ENCODE results near the gene SYNGR3.
A peak's percentile ranks its signal among the peaks of the same experiment; 100 is the strongest.

The SYNGR3 gene

DNA sequence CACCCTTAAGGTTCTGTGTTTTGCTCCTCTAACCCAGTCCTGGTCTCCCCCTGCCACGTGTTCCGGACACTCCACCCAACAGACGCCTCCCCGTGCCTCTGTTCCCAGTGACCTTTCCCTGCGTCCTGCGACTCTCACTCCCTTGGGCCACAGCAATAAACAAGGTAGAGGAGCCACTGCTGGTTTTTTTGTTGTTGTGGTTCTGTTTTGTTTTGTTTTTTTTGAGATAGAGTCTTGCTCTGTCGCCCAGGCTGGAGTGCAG is 26.1 kb downstream of the SYNGR3 start:
- no peak for FAIRE-seq
- no peak for DNase-seq (ENCODE audit: insufficient read length, low spot score)
- TF ChIP-seq PAX5 (IDR thresholded peaks at IDR 0.05; ENCODE audit: insufficient read depth, low read length, severe bottlenecking) (no peak), TAF1 (IDR thresholded peaks at IDR 0.05; ENCODE audit: low read depth, low read length) (no peak), POLR2AphosphoS5 (IDR thresholded peaks at IDR 0.05; ENCODE audit: low read depth, low read length) (no peak), SPI1 (IDR thresholded peaks at IDR 0.05; ENCODE audit: low read depth, low read length) (no peak), POU2F2 (IDR thresholded peaks at IDR 0.05; ENCODE audit: low read depth, low read length) (no peak), POLR2A (IDR thresholded peaks at IDR 0.05; ENCODE audit: low read depth, low read length) (no peak)

DNA sequence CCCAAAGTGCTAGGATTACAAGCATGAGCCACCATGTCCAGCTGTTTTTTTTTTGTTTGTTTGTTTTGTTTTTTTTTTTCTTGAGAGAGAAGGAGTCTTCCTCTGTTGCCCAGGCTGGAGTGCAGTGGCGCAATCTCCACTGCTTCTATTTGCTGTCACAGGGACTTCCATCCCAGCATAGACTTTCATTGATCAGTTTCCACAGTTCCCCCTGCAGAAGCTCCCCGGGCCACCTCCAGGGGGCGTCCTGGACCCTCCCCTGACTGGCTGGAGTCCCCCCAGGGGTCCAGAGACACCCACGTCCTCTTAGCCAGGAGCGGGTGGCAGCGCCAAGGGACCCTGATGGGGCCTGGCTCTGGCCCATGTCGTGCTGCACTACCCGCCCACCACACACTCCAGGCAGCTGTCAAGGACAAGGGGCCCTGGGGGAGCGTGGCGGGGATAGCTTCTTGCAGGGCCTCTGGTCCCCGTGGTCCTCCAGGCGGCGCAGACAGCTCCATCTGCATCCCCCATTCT is 26.7 kb downstream of the SYNGR3 start:
- TF ChIP-seq POU2F2 (IDR thresholded peaks at IDR 0.05; ENCODE audit: low read depth, low read length) (no peak), TAF1 (IDR thresholded peaks at IDR 0.05; ENCODE audit: low read depth, low read length) (no peak), POLR2A (IDR thresholded peaks at IDR 0.05; ENCODE audit: low read depth, low read length) (no peak), PAX5 (IDR thresholded peaks at IDR 0.05; ENCODE audit: insufficient read depth, low read length, severe bottlenecking) (no peak), SPI1 (IDR thresholded peaks at IDR 0.05; ENCODE audit: low read depth, low read length) (no peak), POLR2AphosphoS5 (IDR thresholded peaks at IDR 0.05; ENCODE audit: low read depth, low read length) (no peak)
- FAIRE-seq: no peak
- DNase-seq (ENCODE audit: insufficient read length, low spot score): no peak

DNA sequence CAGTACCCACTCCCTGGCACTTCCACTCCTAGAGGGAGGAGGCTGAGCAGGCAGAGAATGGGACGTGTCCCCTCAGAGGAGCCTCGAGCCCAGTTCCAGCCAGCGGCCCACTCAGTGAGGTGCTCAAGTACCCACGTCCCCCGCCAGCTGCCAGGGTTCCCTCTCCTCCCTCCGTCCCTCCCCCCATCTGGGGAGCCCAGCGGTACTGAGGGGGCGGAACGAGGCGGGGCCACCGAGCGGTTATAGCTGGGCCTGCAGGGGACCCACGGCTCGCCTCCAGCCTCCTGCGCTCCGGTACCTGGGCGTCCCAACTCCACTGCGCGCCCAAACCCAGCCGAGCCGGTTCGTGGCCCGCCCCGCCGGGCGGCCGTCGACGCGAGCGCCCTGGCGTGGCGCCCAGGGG is 29.7 kb downstream of the SYNGR3 start, which contains the start of gene NPW:
Gene NPW (plus strand): TSS at position 268 of the 403 bp plus-strand sequence.
- no peak for TF ChIP-seq SPI1 (IDR thresholded peaks at IDR 0.05; ENCODE audit: low read depth, low read length)
- FAIRE-seq (no peak), DNase-seq (ENCODE audit: insufficient read length, low spot score) (no peak)

DNA sequence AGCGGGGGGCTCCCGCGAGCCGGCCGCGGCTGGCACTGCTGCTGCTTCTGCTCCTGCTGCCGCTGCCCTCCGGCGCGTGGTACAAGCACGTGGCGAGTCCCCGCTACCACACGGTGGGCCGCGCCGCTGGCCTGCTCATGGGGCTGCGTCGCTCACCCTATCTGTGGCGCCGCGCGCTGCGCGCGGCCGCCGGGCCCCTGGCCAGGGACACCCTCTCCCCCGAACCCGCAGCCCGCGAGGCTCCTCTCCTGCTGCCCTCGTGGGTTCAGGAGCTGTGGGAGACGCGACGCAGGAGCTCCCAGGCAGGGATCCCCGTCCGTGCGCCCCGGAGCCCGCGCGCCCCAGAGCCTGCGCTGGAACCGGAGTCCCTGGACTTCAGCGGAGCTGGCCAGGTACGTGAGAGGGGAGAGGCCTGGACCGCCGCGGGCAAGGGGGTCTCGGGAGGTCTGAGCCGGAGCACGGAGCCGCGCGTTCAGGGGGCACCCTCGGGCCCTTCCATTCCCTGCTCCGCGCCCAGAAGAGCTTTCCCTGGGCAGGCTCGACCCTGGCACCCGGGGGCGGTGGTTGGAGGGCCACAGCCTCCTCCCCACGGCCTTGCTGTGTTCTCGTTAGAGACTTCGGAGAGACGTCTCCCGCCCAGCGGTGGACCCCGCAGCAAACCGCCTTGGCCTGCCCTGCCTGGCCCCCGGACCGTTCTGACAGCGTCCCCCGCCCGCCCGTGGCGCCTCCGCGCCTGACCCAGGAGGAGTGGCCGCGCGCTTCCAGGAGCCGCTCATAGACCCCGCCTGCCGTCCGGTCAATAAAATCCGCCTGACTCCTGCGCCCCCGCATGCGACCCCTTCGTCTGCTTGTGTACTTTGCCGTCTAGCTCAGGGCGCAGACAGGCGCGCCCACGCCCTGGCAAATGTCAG is 30.4 kb downstream of the SYNGR3 start:
- no peak for FAIRE-seq
- no peak for TF ChIP-seq TAF1 (IDR thresholded peaks at IDR 0.05; ENCODE audit: low read depth, low read length)
- no peak for TF ChIP-seq POU2F2 (IDR thresholded peaks at IDR 0.05; ENCODE audit: low read depth, low read length)
- no peak for TF ChIP-seq POLR2AphosphoS5 (IDR thresholded peaks at IDR 0.05; ENCODE audit: low read depth, low read length)
- TF ChIP-seq POLR2A (IDR thresholded peaks at IDR 0.05; ENCODE audit: low read depth, low read length): no peak
- no peak for TF ChIP-seq PAX5 (IDR thresholded peaks at IDR 0.05; ENCODE audit: insufficient read depth, low read length, severe bottlenecking)
- no peak for TF ChIP-seq SPI1 (IDR thresholded peaks at IDR 0.05; ENCODE audit: low read depth, low read length)
- DNase-seq (ENCODE audit: insufficient read length, low spot score): no peak

DNA sequence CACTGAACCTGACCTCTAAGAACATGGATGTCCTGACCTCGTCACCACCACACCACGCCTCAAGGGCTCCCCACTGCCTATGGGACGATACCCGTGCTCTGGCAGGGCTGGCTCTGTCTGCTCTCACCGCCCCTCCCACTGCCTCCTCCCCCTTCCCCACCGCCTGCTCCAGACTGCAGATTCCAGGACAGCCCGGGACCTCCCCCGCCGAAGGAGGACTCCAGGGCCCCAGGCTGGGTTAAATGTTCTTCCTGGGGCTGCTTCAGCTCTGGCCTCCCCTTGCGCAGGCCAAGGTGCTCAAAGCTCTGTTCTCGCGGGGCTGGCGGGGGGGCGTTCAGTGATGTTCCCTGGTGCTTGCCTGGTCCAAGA is 32.9 kb downstream of the SYNGR3 start:
- TF ChIP-seq POLR2AphosphoS5 (IDR thresholded peaks at IDR 0.05; ENCODE audit: low read depth, low read length) (no peak), PAX5 (IDR thresholded peaks at IDR 0.05; ENCODE audit: insufficient read depth, low read length, severe bottlenecking) (no peak), POU2F2 (IDR thresholded peaks at IDR 0.05; ENCODE audit: low read depth, low read length) (no peak), POLR2A (IDR thresholded peaks at IDR 0.05; ENCODE audit: low read depth, low read length) (no peak), SPI1 (IDR thresholded peaks at IDR 0.05; ENCODE audit: low read depth, low read length) (no peak), TAF1 (IDR thresholded peaks at IDR 0.05; ENCODE audit: low read depth, low read length) (no peak)
- DNase-seq (ENCODE audit: insufficient read length, low spot score) (no peak), FAIRE-seq (no peak)

DNA sequence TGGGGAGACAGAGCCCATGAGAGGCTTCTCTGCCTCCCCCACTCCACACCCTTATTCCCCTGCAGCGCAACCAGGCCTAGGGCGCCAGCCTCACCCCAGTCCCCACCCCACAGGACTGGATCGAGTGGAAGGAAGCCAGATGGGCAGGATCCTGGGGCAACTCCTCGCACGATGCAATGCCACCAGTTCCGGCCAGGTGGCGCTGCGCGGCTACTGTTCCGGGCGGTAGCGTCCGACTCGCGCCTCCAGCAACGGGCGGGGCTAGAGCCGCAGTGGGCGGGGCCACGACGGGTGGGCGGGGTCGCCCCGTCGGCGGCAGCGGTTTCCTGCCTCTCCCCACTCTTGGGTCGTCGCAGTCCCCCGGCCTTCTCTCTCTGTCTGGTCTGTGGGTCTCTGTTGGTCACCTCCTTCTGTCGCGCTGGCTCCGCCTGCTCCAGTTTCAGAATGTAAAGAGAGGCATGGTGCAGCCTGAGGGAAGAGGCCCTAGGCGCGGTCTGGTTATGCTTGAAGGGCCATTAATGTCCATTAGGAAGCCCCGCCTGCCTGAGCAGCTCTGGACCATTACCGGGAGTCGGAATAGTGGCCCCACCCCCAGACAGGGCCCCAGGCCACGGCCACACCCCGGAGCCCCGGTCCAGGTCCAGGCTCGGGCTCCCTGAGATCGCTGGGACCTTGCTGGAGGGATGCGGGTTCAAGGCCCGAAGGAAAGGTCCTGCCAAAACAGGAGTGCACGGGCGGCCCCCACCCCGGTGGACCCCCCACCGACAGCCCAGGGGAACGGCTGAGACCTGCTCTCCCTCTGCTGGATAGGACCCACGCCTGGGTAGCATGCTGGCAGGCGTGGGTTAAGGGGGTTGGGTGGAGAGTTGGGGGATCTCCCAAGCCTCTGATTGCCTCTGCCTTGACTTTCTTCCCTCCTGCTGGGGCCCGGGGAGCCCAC is 33.6 kb downstream of the SYNGR3 start:
- TF ChIP-seq POU2F2 (IDR thresholded peaks at IDR 0.05; ENCODE audit: low read depth, low read length) (no peak), PAX5 (IDR thresholded peaks at IDR 0.05; ENCODE audit: insufficient read depth, low read length, severe bottlenecking) (peak; percentile 48)
- DNase-seq (ENCODE audit: insufficient read length, low spot score) (peak; percentile 98), FAIRE-seq (peak; percentile 99)

DNA sequence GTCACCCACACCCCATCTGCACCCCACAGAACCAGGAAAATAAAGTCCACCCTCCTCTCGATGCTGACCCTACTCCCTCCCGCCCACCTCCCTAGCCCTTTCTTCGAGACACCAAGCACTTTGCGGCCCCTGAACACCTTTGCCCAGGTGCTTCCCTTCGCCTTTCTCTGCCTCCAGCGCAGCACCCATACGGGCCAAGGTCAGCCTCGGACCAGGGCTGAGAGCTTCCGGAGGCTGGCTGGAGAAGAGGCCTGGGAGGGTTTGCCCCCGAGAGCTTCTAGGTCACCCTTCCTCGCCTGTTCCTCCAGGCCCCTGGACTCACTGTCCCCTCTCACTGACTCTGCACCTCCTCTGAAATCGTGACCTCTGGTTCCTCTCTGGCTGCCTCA is 34.3 kb downstream of the SYNGR3 start:
- no peak for FAIRE-seq
- DNase-seq (ENCODE audit: insufficient read length, low spot score): no peak
- TF ChIP-seq TAF1 (IDR thresholded peaks at IDR 0.05; ENCODE audit: low read depth, low read length): no peak
- no peak for TF ChIP-seq POU2F2 (IDR thresholded peaks at IDR 0.05; ENCODE audit: low read depth, low read length)
- TF ChIP-seq PAX5 (IDR thresholded peaks at IDR 0.05; ENCODE audit: insufficient read depth, low read length, severe bottlenecking): no peak
- no peak for TF ChIP-seq POLR2AphosphoS5 (IDR thresholded peaks at IDR 0.05; ENCODE audit: low read depth, low read length)
- TF ChIP-seq POLR2A (IDR thresholded peaks at IDR 0.05; ENCODE audit: low read depth, low read length): no peak
- no peak for TF ChIP-seq SPI1 (IDR thresholded peaks at IDR 0.05; ENCODE audit: low read depth, low read length)

DNA sequence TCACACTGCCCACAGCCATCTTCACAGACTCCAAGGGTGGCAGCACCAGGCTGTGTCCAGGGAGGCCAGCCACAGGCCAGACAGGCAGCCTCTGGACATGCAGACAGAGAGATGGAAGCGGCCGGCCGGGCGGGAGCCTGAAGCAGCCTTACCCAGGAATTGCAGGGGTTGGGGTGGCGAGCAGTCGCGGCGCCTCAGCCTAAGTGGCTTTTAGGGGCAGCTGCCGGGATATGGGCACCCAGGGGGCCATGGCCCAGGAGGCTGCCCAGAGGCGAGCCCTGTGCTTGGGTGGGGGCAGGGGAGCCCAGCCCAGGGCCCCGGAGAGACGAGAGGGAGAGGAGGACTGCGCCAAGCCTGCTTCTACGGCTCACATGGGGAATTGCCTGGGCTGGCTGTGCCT is 35.5 kb downstream of the SYNGR3 start:
- DNase-seq (ENCODE audit: insufficient read length, low spot score) (no peak), FAIRE-seq (no peak)
- TF ChIP-seq POLR2AphosphoS5 (IDR thresholded peaks at IDR 0.05; ENCODE audit: low read depth, low read length) (no peak), SPI1 (IDR thresholded peaks at IDR 0.05; ENCODE audit: low read depth, low read length) (no peak)

DNA sequence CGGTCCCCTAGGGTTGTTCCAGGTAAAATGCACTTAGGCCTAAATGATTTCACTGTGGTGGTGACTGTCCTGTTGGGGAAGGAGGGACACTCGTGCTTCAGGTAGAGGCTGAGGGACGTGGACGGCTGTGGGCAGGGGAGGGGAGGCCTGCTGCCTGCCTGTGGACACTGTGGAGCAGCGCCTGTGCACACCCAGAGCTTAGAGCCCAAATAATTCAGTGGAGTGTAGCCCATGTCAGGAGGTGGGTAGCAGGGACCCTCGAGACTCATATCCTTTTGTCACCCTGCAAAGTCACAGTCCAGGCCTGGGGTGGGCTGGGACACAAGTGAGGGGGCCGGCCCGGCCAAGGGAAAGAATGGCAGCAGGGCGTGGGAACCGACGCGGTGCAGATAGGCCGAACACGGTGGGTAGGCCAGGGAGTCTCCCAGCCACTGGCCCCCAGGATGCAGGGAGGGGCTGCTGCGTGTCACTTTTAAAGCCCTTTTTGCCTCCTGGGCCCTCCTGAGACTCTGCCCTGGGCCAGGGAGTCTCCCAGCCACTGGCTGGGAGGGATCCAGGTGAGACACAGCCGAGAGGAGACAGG is 36.2 kb downstream of the SYNGR3 start:
- FAIRE-seq (no peak), DNase-seq (ENCODE audit: insufficient read length, low spot score) (no peak)
- TF ChIP-seq TAF1 (IDR thresholded peaks at IDR 0.05; ENCODE audit: low read depth, low read length) (no peak), SPI1 (IDR thresholded peaks at IDR 0.05; ENCODE audit: low read depth, low read length) (no peak), POLR2AphosphoS5 (IDR thresholded peaks at IDR 0.05; ENCODE audit: low read depth, low read length) (no peak), POU2F2 (IDR thresholded peaks at IDR 0.05; ENCODE audit: low read depth, low read length) (no peak), POLR2A (IDR thresholded peaks at IDR 0.05; ENCODE audit: low read depth, low read length) (no peak), PAX5 (IDR thresholded peaks at IDR 0.05; ENCODE audit: insufficient read depth, low read length, severe bottlenecking) (no peak)

Measured in GM12891 (cell line).